GM10266 (cell line): ENCODE data around the gene FAAP20.
A peak's percentile ranks its signal among the peaks of the same experiment; 100 is the strongest.

ENCODE experiments used
- DNase-seq: peaks from one replicate; pipeline ENCODE4 v3.0.0; 2012; ENCODE audit errors: extremely low spot score
- TF ChIP-seq, protein P1 (sequence below): IDR thresholded peaks from 2 replicates; pipeline ENCODE4 v1.5.1; 2012; ENCODE audit warnings: mild to moderate bottlenecking, low read depth; ENCODE audit not compliant: control insufficient read depth, insufficient read depth; ENCODE audit errors: missing control alignments

Gene FAAP20

DNA sequence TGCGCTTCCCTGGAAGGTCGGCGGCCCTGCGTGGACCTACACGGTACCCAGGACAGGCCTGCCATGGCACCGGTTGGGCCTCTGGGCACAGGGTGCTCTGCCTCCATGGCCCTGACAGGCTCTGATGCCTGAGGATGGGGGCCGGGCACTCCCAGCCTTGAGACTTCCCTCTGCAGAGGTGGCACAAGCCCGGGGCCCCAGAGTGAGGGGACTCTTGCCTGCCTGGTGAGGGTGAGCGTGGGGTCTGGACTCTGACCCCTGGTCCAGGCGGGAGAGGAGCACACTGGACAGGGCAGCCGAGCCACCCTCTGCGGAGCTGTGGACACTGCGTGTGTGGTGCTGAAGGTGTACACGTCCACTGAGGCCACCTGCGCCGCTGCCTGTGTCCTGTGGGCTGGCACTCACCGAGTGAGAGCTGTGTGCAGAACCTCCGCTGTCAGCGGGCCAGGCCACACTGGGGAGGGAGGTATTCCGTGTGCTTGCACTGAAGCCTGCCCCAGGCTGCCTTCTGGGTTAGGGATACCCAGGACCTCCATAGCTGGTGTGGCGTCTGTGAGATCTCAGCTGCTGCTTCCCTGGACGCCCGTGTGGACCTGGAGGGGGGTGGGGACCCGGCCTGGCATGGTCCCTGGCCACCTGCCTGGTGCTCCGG, 43.9 kb upstream of the FAAP20 start:
- TF ChIP-seq, protein P1, sequence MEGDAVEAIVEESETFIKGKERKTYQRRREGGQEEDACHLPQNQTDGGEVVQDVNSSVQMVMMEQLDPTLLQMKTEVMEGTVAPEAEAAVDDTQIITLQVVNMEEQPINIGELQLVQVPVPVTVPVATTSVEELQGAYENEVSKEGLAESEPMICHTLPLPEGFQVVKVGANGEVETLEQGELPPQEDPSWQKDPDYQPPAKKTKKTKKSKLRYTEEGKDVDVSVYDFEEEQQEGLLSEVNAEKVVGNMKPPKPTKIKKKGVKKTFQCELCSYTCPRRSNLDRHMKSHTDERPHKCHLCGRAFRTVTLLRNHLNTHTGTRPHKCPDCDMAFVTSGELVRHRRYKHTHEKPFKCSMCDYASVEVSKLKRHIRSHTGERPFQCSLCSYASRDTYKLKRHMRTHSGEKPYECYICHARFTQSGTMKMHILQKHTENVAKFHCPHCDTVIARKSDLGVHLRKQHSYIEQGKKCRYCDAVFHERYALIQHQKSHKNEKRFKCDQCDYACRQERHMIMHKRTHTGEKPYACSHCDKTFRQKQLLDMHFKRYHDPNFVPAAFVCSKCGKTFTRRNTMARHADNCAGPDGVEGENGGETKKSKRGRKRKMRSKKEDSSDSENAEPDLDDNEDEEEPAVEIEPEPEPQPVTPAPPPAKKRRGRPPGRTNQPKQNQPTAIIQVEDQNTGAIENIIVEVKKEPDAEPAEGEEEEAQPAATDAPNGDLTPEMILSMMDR = no peak
- no peak for DNase-seq

DNA sequence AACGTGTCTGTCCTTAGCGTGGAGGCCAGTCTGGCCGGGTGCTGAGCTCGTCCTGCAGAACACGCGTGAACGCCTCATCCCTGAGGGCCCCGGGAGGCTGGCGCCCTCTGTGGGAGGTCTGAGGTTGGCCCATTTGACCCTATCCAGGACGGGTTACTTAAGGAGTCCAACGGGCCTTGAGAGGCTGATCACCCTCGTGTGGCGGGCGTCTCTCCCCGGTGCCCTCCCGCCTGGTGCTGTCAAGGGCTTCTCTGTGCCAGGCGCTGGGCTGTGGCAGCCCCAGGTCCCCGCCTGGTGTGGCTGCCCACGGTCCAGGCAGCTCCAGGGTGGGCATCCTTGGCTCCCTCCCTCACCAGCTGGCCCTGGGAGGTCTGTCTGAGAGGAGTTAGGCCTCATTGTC, 43.2 kb upstream of the FAAP20 start:
- DNase-seq = no peak
- TF ChIP-seq, protein P1 = no peak

DNA sequence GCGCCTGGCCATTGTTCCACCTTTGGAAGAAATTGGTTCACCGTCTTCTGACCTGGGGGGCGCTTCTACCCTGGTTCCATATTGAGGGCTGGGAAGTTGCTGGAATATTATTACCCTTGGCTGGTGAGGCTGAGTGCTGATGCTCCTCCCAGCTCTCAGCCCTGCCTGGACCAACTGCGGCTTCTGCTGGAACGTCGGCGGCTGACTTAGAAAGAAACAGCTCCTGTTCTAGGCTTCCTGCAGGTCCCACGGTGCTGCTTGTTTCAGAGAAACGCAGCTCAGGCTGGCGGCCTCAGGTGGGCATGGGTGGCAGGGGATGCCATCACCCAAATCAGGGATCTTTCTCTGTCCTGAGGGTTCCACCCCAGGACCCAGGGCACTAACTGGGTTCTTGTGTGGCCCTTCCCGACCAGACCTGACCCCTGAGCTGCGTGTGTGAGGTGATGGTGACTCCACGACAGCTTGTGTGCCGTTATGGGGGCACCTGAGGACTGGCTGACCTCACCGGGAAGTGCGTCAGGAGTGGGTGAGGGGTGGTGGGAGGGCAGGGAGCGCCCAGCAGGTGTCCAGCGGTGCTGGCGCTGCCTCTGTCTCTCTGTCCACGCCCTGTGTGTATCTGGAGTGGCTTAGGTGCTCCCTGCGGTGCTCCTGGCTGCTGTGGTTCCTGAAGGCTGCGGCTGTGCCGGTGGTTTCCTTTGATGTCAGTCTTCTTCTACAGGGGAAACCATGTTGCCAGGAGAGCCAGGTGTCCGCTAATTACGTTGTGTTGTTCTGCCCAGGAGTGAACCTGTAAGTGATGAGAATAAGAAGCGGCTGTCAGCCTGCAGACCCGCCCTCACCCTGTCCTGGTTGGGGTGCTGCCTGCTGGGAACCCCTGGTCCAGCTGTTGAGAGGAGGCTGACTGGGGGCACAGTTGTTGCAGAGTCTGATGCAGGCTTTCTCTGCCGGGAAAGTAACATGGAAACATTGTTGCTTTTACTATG, 42.4 kb upstream of the FAAP20 start:
- DNase-seq = no peak
- TF ChIP-seq, protein P1 = no peak

DNA sequence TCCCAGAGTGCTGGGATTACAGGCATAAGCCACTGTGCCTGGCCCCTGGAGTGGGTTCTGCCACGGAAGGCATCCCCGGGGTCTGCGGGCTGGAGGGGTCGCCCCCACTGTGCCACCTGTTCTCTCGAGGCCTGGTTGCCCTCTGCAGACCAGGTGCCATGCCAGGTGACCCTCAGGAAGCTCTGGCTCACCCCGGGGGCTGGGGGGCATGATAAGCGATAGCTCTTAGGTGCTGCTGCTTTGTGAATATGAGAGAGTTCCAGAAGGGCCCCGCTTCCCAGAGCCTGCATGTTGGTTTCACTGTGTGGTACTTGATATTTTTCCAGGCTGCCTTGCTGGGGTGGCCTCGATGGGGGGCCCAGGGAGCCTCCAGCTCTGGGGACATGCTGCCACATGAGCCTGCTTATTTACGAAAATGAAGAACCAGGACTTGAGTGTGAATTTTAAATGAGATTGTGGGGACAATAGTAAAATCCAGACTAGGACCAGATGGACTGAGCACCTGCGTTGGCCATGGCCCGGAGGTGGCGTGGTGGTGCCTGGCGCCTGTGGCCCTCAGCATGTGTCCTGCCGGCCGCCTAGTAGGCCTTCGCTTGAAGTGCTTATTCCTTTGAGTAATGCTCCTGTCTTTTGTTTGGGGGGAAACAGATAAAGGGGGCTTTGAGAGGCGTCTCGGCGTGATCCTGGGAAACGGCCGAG, 40.9 kb upstream of the FAAP20 start:
- DNase-seq = no peak
- TF ChIP-seq, protein P1 = no peak

DNA sequence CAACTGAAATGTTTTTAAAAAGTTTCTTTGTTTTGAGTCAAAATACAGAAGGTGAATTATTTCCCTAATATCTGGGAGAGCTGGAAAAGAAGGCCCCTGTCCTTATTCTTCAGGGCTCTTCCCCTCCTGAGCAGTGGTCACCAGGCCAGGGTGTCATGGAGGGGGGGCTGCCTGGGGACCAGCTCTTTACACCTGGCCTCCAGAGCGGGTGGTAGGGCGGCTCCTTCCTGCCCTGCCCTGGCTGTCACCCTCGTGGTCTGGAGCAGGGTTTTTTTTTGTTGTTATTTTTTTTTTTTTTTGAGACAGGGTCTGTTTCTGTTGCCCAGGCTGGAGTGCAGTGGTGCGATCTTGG, 40.2 kb upstream of the FAAP20 start:
- TF ChIP-seq, protein P1 = no peak
- DNase-seq = no peak

DNA sequence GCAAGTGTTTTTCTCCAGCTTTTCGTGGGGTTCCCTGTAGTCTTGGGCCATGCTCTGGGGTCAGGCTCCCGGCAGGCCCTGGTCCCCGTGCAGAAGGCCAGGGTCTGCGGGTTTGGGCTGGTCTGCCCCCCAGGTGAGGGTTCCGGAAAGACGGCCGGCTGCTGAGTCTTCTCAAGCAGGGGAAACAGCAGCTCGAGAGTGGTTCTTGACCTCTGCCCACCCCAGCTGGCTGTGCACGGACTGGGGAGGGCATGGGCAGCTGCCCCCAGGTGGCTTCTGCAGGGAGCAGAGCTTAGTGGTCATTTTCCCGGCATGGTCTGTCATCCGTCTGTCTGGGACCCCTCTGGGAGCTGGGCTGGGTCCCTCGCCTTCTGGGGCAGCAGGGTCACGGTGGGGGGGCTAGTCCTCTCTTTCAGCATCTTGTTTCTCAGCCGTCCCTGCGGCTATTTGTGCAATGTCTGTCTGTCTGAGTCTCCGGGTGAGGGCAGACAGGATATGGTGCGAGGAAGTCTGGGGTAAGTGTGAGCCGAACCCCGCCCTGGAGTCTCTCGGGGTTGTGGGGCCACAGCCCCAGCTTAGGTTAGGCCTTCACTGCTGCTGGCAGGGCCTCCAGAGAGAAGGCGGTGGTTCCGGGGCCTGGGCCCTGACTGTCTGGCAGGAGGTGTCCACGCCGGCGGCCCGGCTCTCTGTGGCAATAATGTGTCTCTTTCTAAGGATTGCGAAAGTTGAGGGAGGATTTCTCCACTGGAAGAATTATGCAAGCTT, 39.6 kb upstream of the FAAP20 start:
- DNase-seq = peak; percentile 70
- TF ChIP-seq, protein P1 = no peak
